GM19025 (cell line): ENCODE results near the gene TNFRSF1A.

Experiments
- ATAC-seq: cut with Tn5 transposase; IDR thresholded peaks from one replicate; pipeline ENCODE4 v1.9.1; 2021; ENCODE audit warnings: mild to moderate bottlenecking, low read depth, moderate library complexity; ENCODE audit not compliant: unreplicated experiment

The TNFRSF1A gene

GRCh38 chr12:6341417-6342139, at the start of gene TNFRSF1A:
TSS of gene TNFRSF1A (minus strand) at chr12:6342076. CDS start at chr12:6341814, 262 bp downstream.
- ATAC-seq, result no peak

- ATAC-seq, result no peak
These were observed 49.1 kb upstream of the TNFRSF1A start for GRCh38 chr12:6391013-6391412.

GRCh38 chr12:6390084-6390799, 48.4 kb upstream of the TNFRSF1A start:
- no peak for ATAC-seq

DNA sequence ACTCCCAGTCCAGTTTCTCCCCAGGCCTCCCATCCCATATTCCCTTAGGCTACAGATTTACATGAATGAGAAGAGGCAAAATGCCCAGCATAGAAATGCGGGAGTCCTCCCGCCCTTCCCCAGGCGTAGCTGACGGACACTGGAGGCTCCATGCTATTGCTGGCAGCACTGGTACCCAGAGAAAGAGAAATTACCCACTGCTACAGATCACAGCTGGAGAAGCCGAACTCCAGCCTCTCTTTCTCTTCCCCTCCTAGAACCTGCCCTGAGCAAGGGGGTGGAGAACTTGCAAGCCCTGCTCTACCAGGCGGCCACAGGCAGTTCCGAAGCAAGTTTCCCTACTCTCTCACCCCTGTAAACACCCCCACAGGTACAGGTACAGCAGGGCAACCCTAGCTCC, 45.7 kb upstream of the TNFRSF1A start:
- no peak for ATAC-seq

DNA sequence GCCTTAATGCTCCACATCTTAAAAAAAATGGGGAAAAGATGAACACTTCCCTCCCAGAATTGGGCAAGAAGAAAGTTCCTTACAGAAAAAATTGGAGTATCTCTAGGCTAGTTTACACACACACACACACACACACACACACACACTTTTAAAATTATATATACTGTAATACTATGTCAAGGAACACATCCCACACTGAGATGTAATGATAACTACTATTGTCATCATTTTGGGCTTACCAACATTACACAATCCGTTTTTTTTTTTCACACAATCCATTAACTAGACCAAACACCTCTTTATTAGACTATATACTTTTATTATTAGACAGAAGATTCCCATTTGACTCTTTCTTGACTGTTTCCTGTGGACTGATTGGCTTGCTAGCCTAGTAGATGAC, 44.6 kb upstream of the TNFRSF1A start:
- no peak for ATAC-seq

GRCh38 chr12:6386038-6386437, 44.2 kb upstream of the TNFRSF1A start:
- no peak for ATAC-seq

GRCh38 chr12:6384499-6385436, 42.9 kb upstream of the TNFRSF1A start:
- no peak for ATAC-seq

DNA sequence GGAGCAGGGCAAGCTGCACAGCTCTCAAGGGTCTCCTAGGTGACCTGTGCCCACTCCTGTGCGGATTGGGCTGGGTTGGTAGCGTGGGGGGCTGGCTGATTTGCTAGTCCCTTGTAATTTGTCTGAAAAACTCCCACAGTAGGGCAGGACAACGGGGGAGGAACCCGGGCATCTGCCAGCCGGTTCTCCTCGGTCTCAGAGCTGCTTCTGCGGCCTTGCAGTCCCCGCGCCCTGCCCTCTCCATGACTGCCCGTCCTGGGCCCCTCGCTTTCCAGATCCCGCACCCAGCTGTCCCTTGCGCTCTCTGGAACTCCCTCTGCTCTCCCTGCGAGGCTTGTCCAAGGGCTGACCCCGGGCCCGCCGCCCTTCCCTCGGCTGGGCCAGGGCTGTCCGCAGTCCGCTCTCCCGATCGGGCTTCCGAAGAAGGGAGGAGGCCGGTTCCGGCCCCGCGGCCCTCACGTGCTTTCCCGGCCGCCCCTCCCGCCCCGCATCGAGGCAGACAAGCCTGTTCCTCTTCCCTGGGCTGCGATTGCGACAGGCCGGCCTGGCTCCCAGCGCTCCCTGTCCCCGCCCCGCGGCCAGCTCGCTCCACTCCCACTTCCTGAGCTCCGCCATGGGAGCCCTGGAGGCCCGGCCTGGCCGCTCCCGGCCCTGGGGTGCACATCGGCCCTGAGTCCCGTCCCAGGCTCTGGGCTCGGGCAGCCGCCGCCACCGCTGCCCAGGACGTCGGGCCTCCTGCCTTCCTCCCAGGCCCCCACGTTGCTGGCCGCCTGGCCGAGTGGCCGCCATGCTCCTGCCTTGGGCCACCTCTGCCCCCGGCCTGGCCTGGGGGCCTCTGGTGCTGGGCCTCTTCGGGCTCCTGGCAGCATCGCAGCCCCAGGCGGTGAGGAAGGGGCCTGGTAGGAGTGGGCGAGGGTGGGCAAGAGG, 42.0 kb upstream of the TNFRSF1A start, which contains the start of gene LTBR:
LTBR (plus strand) TSS at position 591 of the 927 bp plus-strand sequence; CDS start at position 788, 197 bp downstream.
- no peak for ATAC-seq

DNA sequence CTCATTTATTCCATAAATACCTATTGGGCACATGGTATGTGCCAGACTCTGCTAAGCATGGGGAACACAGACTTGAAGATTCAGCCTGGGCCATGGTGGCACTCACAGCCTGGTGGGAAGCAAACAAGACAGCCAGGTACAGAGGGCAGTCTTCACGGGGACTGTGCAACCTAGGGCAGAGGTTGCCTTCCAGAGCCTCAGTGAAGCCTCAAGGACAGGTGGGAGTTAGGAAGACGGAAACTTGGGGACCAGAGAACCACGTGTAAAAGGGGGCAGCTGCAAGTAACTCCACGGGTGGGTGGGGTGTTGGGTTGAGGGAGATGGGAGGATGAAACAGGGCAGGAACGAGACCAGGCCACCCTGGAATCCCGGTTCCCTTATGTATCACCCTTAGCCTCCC, 41.1 kb upstream of the TNFRSF1A start:
- no peak for ATAC-seq

DNA sequence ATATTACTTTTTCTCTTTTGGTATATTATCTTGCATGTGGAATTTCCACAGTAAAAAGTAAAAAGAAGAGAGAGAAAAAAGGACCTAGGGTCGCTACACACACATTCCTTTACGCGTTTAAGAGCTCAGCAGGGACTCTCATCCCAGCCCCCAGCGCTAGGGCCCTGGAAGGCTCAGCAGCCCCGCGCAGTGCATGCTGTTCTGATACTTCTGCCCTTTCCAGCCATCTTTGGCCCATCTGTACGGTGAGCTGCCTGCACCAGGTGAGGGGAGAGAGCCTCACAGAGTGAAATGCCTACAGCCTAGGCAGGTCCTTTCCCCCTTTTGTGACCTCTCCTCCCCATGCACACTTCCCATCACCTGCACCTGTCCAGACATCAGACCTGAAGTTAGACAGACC, 40.5 kb upstream of the TNFRSF1A start:
- no peak for ATAC-seq

- ATAC-seq, result no peak
These were observed 38.6 kb upstream of the TNFRSF1A start for GRCh38 chr12:6380141-6381121.

DNA sequence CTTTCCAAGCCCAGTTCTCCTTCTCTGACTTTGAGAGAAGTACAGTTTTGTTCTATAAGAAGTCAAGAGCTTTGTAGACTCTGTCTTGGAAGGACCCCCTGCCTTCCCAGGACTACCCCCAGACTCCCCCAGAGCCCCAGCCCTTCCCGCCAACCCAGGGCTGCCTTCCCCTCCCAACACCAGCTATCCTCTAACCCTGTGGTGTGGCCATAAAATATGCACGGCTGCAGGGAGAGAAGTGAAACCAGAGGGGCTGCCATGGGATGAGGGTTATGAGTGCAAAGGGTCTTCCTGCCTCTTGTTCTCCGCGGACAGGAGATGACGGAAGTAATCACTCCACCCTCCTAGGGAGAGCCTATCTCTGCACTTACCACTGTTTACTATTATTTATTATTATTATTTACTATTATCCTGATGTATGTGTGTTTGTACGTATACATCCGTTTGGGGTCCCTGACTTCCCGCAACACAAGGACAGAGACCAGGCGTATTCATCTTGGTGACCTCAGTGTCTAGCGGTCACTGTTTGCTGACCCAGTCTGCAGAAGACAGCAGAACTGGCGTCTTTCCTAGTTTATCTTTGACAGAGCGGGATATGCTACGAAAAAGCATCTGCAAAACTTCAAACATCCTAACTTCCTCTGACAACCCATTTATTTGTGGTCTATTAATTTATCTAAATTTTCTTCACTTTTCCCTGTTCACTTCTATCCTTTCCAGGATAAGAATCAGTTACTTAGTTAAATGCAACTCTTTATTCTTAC, 37.0 kb upstream of the TNFRSF1A start:
- ATAC-seq, result no peak

GRCh38 chr12:6377667-6377994, 35.8 kb upstream of the TNFRSF1A start:
- no peak for ATAC-seq

DNA sequence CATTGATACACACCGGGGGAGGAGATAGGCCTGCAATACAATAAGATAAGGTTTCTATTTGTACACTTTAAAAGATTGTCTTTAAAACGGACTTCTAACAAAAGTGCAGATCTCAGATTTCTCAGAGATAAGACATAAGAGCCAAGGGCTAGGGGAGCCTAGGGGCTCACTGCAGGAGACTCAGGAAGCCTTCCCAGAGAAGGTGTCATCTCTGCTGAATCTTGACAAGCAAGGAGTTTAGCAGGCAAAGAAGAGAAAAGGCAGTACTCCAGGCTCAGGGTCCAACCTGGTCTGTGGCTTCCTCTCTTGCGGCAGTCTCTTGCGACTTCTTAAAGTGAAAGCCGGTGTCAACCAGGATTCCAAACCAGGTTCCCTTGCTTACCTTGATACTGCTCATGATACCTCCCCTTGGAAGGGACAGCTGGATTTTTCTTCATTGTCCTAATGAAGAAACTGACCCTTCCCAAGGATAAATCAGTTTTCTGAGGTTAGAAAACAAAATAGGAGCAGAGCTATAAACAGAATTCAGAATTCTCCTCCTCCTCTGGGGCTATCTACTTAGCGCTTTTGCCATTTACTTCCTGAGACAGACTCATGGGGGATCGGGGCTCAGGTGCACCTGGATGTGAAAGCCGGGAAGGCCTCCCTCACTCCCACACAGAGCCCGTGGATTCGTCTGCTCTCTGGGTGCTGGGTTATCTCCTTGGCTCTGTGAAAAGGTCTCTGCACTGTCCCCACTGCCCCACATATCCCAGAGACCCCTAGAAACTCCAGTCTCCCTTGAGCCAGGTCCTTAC, 35.2 kb upstream of the TNFRSF1A start:
- ATAC-seq, result no peak

DNA sequence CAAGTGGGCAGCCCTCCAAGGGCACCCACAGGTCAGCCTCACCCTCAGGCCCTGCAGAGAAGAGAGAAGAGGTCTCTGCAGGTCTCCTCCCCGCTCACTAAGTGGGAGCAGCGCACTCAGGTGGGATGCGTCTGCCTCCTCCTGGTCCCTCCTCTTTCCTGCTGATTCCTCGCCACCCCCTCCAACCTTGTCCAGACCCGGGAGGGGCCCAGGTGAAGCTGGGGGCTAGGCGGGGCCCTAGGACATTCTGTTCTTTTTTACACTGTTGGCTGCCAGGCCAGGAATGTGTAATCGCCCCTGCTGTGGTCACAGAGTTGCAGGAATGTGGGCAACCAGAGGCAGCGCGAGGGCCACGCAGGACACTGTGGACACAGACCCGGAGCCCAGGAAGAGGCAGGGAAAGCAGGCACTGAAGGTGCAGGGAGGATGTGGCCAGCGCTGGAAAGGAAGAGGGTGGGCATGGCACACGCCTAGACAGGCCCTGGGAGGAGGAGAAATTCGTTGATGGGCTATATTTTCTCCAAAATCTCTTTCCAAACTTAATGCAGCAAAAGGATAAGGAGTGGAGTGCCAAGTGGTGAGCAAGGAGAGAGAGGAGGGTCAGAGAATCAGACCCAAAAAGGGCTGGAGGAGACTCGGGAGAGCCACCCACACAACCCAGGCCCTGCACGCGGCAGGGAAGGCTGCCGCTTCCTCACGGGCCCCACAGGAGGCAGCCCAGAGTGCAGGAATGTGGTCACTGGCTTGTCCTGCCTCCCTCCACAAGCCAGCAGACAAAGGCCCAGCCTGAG, 34.4 kb upstream of the TNFRSF1A start:
- no peak for ATAC-seq

DNA sequence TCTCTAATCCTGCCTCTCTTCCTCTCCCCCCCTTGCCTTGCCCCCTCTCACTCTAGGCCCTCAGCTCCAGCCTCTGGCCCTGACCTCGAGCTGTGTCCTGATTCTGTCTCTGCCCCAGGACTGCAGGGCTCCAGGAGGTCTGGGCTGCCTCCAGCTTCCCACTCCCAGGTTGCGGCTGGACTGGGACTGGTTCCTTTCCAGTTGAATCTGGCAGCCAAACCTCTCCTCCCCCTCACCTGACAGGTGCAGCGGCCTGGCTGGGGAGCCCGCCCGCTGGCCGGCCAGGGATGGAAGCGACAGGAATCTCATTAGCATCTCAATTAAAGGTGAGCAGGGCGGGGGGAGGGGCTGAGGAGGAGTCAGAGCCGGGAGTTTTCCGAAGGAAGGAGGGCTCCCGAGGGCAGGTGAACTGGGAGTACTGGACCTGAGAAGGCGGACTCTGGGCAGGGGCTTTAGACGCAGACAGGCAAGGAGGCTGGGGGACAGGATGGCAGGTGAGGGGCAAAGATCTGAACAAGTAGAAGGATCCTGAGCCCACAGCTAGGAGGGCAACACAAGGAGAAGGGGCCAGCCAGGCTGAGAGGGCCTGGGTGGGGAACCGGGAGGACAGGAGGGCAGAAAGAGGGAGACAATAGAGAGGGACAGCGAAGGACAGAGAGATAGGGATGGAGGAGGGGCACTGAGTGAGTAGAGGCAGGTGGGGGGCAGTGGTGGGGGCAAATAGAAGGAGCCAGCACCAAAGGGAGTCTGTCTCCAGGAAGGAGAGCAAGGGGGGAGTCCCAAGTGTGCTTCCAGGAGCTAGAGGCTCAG, 33.6 kb upstream of the TNFRSF1A start, which contains the start of gene SCNN1A:
SCNN1A (minus strand) TSS at position 295 of the 810 bp plus-strand sequence. CDS start 780 bp downstream, outside the sequence.
- no peak for ATAC-seq
